ENCODE data around the gene COA7. TPM values are rescaled to one million over a fixed set of nuclear protein-coding genes. Genes with fewer than 3 reads are reported as not detected.

COA7 gene
- total and polyA plus RNA-seq, 2 of the 8 experiments (the other 6 are each of a cell fraction or from before 2014, with no cell fraction given) = 23.2 to 61.8 TPM

- no peaks in the 10 kb centered on the region for H3K79me1 ChIP-seq (ENCODE audit: low read depth, low read length)
- FAIRE-seq (no peak), DNase-seq (ENCODE audit: low read depth in 1 of 2, low spot score in 2 of 2) (no peak)
- no peaks in the 10 kb centered on the region; the same call in 1 of the 2 replicates for H3K23me2 ChIP-seq (ENCODE audit: low read depth, low read length)
- H3K23ac ChIP-seq (ENCODE audit: insufficient read length) = no peak overlapping the region
- POLR2A ChIA-PET (ENCODE audit: partially characterized antibody) = interaction anchor here (1.0 kb wide), 1 partner anchor 19 kb away, joined by 3 read pairs; no protein-coding TSS in a partner anchor
- H3K56ac ChIP-seq (replicated peaks; ENCODE audit: insufficient read length, low read depth, low read length) = no peak overlapping the region
- H3K4me2 ChIP-seq (ENCODE audit: insufficient read depth in 1 of 2, low read depth in 2 of 2, low read length in 2 of 2) = no peak overlapping the region
- H3K4me3 ChIP-seq (ENCODE audit: extremely low read depth in 1 of 4, insufficient read depth in 2 of 4, low read depth in 3 of 4, low read length in 4 of 4) = no peak overlapping the region
- WGBS, 2 experiments (ENCODE audit: extremely low coverage in 1 of 2, insufficient coverage in 1 of 2, insufficient read length in 1 of 2, insufficient replicate concordance in 2 of 2, low coverage in 1 of 2, low lambda C conversion rate in 2 of 2, missing lambda C conversion rate in 1 of 2) = 91% methylated on average over 3 of the region's 4 CpGs; no CpG with 5 or more reads in 1 of the 2 experiments
- no peak overlapping the region for H2BK120ac ChIP-seq (replicated peaks; ENCODE audit: low read depth, low read length)
- H2AK5ac ChIP-seq (ENCODE audit: low read depth, low read length) = no peak overlapping the region
- no peak overlapping the region for H2BK12ac ChIP-seq (ENCODE audit: low read depth, low read length)
- H2BK15ac ChIP-seq (ENCODE audit: low read length) = no peak overlapping the region
- peaks cover 0 to 5% of the 10 kb centered on the region in 2 experiments; a peak in 1 of 4 replicates for H3K79me2 ChIP-seq (ENCODE audit: control insufficient read depth in 1 of 2, insufficient read depth in 2 of 2, low read length in 2 of 2)
- no peaks in the 10 kb centered on the region; a peak in 1 of 8 replicates for H3K36me3 ChIP-seq (ENCODE audit: control insufficient read depth in 2 of 4, insufficient read depth in 4 of 4, low read length in 3 of 4)
- H3K9me3 ChIP-seq (ENCODE audit: insufficient read depth in 2 of 2, low read depth in 1 of 2, low read length in 1 of 2) = peaks cover 0 to 3% of the 10 kb centered on the region in 2 experiments; a peak in 1 of 4 replicates
- no peak overlapping the region for H2BK20ac ChIP-seq (ENCODE audit: low read length)
- no peaks in the 10 kb centered on the region for H4K20me1 ChIP-seq (replicated peaks in 1 of 2; ENCODE audit: control insufficient read depth in 1 of 2, insufficient read depth in 2 of 2, low read length in 2 of 2)
- H4K5ac ChIP-seq (ENCODE audit: insufficient read length, low read depth, low read length) = no peak overlapping the region
- no peak overlapping the region for H3K18ac ChIP-seq (ENCODE audit: extremely low read depth, low read length)
- H3K27ac ChIP-seq (ENCODE audit: low read depth, low read length) = no peak overlapping the region
- no peaks in the 10 kb centered on the region for H3K27me3 ChIP-seq (replicated peaks in 1 of 4; ENCODE audit: control insufficient read depth in 3 of 4, extremely low read depth in 1 of 4, insufficient read depth in 3 of 4, low read length in 3 of 4)
- no peak overlapping the region for H2AFZ ChIP-seq (ENCODE audit: low read length)
- no peak overlapping the region for H3K9ac ChIP-seq (replicated peaks in 1 of 4; ENCODE audit: extremely low read depth in 1 of 4, low read depth in 3 of 4, low read length in 3 of 4)
- H3K4me1 ChIP-seq (replicated peaks in 1 of 4; ENCODE audit: control insufficient read depth in 3 of 4, insufficient read depth in 4 of 4, low read length in 3 of 4) = no peaks in the 10 kb centered on the region; a peak in 1 of 7 replicates
- H3K4ac ChIP-seq (replicated peaks; ENCODE audit: insufficient read length, low read depth, low read length) = no peak overlapping the region
- no peak overlapping the region for H3K14ac ChIP-seq (ENCODE audit: insufficient read length)
- H4K91ac ChIP-seq (replicated peaks; ENCODE audit: insufficient read length, low read length) = no peak overlapping the region
- CTCF ChIA-PET (ENCODE audit: partially characterized antibody) = no interaction called here
- H2BK5ac ChIP-seq (ENCODE audit: low read depth, low read length) = no peak overlapping the region
- H4K8ac ChIP-seq (ENCODE audit: extremely low read depth, insufficient read depth, low read length) = no peak overlapping the region
- TF ChIP-seq JUND (IDR thresholded peaks at IDR 0.05; ENCODE audit: low read length) (no peak), BACH1 (IDR thresholded peaks at IDR 0.05; ENCODE audit: low read length) (no peak), NRF1 (IDR thresholded peaks at IDR 0.05; ENCODE audit: low read depth, low read length) (no peak), ATF2 (IDR thresholded peaks at IDR 0.05; ENCODE audit: low read length) (no peak), EGR1 (IDR thresholded peaks at IDR 0.05; ENCODE audit: borderline replicate concordance, low read depth, low read length) (no peak)
Observed at GRCh38 chr1:52746189-52746588, 48.0 kb upstream of the COA7 start.
